GM21526 (cell line): ENCODE results near the gene BMP6.
"Not testable (repeated sequence)": the region's sequence is repeated elsewhere in the genome, so short reads cannot be mapped to it uniquely, and the experiment has no call there.

Source experiments
- ATAC-seq: cut with Tn5 transposase; IDR thresholded peaks from one replicate; pipeline ENCODE4 v1.9.1; 2021; ENCODE audit warnings: moderate library complexity; ENCODE audit not compliant: unreplicated experiment, low FRiP score

The BMP6 gene

GRCh38 chr6:7785243-7786035 is 59.5 kb downstream of the BMP6 start:
- ATAC-seq: no peak

GRCh38 chr6:7786214-7786661 is 60.3 kb downstream of the BMP6 start:
- ATAC-seq: no peak

GRCh38 chr6:7787137-7787608 is 61.3 kb downstream of the BMP6 start:
- no peak for ATAC-seq

- no peak for ATAC-seq
Observed at GRCh38 chr6:7787731-7788130, 61.8 kb downstream of the BMP6 start.

GRCh38 chr6:7794509-7794908 is 68.6 kb downstream of the BMP6 start:
- no peak for ATAC-seq

- no peak for ATAC-seq
Observed at GRCh38 chr6:7797386-7797785, 71.5 kb downstream of the BMP6 start.

- ATAC-seq: no peak
Observed at GRCh38 chr6:7798751-7799150, 72.9 kb downstream of the BMP6 start.

GRCh38 chr6:7802662-7803061 is 76.8 kb downstream of the BMP6 start:
- ATAC-seq: no peak

- no peak for ATAC-seq
Observed at GRCh38 chr6:7803214-7803613, 77.3 kb downstream of the BMP6 start.

GRCh38 chr6:7805078-7805849 is 79.4 kb downstream of the BMP6 start:
- no peak for ATAC-seq

- ATAC-seq: no peak
Observed at GRCh38 chr6:7805850-7806214, 79.9 kb downstream of the BMP6 start.

GRCh38 chr6:7806711-7807110 is 80.8 kb downstream of the BMP6 start:
- no peak for ATAC-seq

- ATAC-seq: no peak
Observed at GRCh38 chr6:7809346-7809745, 83.4 kb downstream of the BMP6 start.

- ATAC-seq: no peak
Observed at GRCh38 chr6:7811441-7811840, 85.5 kb downstream of the BMP6 start.

GRCh38 chr6:7812623-7813022 is 86.7 kb downstream of the BMP6 start:
- ATAC-seq: no peak

- no peak for ATAC-seq
Observed at GRCh38 chr6:7813193-7813592, 87.3 kb downstream of the BMP6 start.

- no peak for ATAC-seq
Observed at GRCh38 chr6:7813704-7814103, 87.8 kb downstream of the BMP6 start.

GRCh38 chr6:7815716-7816115 is 89.8 kb downstream of the BMP6 start:
- ATAC-seq: no peak

GRCh38 chr6:7817184-7817583 is 91.3 kb downstream of the BMP6 start:
- ATAC-seq: not testable (repeated sequence)

GRCh38 chr6:7818257-7819214 is 92.6 kb downstream of the BMP6 start:
- no peak for ATAC-seq
